ENCODE results near the gene SUSD5.

- TF ChIP-seq CTCF (IDR thresholded peaks at IDR 0.05) (no peak), TP53 (CRISPR knock-in tag; IDR thresholded peaks at IDR 0.05) (no peak), TEAD4 (CRISPR knock-in tag; IDR thresholded peaks at IDR 0.05) (no peak), NFE2L1 (CRISPR knock-in tag; IDR thresholded peaks at IDR 0.05) (no peak), MAX (CRISPR knock-in tag; IDR thresholded peaks at IDR 0.05) (no peak), ELF4 (CRISPR knock-in tag; IDR thresholded peaks at IDR 0.05; ENCODE audit: low read depth) (no peak), FOXK1 (CRISPR knock-in tag; IDR thresholded peaks at IDR 0.05) (no peak)
Observed at GRCh38 chr3:33186524-33187367, 31.9 kb downstream of the SUSD5 start.
